Pulmonary artery endothelial cell (primary cell): ENCODE results near the gene COIL. TPM values are rescaled to one million over a fixed set of nuclear protein-coding genes. Genes with fewer than 3 reads are reported as not detected.

Experiments used
- DNase-seq: peaks from one replicate; pipeline ENCODE4 v3.0.0-alpha.2; 2011; ENCODE audit warnings: low read depth, low spot score
- total RNA-seq: library from RNA; depleted of rRNA; stranded (reverse); fragments of >200 nt; gene quantifications from 2 replicates; pipeline ENCODE4 v1.2.3, GENCODE V29; 2014

Gene COIL
- total RNA-seq, 1 donor from 2014 or later: 14.7 TPM

DNA sequence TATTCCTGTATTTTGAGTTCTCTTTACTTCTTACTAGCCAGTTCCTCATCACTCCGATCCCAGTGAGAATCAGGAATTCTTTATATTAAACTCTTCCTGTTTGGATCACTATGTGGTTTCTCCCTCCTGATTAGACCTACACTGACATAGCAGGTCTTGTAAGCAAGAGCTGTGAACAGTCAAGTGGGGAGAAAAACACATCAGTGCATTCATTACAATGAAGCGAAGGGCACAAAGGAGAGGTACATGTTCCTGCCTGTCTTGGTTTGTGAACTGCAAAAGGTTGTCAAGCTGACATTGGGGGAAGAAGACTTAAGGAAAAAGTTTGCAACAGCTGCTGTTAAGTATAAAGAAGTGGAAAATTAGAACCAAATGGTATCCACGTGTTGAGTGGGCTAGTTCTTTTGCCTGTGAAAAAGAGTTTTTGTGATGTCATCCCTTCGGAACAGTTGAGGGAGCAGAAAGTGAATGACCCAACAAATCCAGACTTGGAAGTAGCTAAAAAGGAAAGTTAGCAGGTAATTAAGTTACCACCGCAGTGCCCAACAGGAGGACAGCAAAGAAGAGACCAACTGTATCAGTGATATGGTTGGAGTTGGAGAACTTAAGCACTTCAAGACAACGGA lies 24.0 kb downstream of the COIL start:
- no peak for DNase-seq

DNA sequence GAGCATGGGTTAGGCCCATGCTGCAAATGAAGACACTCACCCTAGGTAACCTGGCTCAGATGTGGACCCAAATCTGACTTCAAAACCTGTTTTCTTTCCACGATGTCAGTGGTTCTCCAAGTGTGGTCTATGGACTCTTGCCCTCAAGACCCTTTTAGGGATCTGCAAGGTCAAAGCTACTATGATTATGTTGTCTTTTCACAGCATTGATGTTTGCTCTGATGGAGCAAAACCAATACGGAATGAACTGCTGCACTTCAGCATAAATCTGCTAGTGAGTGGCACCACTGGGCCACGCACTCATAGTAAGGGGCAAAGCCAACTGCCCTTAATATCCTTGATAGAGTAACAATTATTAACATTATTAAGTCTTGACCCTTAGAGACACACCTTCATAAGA lies 25.4 kb downstream of the COIL start:
- no peak for DNase-seq

DNA sequence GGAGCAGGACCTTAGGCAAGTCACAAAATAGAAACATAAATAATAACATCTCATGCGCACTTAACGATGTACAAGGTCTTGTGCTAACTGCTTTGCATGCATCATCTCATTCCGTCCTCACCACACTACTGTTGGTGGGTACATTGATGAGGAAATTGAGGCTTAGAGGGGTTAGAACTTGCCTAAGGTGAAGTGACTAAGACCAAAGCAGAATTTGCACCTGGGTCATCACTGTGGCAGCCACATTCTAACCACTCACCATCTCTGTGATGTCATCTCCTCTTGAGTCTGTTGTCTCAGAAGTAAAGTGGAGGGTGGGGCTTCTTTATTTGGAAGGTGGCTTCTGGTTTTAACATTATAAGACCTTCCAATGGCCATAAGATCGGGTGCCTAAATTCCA lies 26.6 kb downstream of the COIL start:
- no peak for DNase-seq

DNA sequence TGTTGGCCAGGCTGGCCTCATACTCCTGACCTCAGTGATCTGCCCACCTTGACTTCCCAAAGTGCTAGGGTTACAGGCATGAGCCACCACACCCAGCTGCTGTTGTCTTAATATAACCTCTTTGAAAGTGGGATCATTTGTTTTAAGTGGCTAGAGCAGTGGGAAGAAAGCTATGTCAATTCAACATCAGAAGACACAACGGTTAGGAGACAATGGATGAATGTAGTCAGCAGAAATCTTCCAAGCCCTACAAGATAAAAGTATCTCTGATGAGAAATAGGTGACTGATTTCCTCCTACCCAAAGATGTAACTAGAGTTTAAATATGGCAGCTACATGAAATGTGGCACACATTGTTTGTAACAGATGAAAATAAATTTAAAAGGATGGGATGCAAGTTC lies 27.0 kb downstream of the COIL start:
- DNase-seq: no peak

GRCh38 chr17:56933151-56933745 lies 27.6 kb downstream of the COIL start:
- no peak for DNase-seq

DNA sequence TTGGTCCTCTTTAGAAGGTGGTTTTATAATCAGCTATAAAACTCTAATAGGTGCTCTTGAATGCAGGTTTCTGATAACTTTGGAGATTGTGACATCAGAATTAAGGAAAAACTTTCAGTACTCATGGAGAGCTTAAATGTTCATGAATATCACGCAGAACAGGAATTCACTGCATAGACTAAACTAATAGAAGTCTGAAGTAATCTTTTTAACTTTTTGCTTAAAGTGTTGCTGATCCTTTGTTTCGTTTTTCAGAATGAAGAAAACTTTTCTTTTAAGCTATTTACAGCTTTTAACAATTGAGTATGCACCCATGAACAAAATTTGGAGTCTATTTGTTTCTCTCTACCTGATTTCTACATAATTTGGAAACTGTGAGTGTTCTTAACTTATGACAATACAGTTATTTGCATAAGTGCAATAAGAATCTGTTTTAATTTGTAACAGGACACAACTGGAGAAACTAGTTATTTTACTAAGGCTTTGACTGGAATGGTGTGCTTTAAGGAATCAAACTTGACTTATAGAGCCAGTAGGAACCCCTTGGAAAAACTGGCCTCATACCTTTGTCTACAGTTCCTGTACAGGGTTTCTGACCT lies 30.0 kb downstream of the COIL start:
- DNase-seq: no peak

DNA sequence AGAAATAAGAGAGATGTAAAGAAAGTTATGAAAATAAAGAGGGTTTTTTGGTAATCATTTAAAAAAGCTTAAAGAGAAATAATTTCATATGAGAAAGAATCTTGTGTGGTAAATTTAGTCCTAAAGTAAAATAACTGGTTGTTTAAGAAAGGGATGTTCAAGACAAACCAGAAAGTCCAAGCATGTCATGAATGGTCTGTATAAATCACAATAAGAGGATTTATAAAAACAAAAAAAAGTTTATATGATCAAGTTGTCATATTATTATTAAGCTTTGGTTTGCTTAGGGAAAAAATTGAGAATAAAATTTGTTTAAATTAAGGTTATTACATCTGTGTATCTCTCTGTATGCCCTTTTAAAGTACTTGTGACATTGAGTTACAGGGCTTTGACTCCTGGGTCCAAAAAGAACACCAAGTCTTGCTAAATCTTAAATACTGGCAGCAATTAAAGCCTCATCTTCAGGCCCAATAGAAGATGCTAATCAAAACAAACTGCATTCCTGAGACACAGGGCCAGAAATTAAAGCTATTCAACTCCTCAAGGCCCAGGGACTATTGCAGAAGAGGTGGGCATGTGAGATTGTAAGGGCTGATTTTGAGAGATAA lies 31.4 kb downstream of the COIL start:
- DNase-seq: no peak

GRCh38 chr17:56928586-56928985 lies 32.3 kb downstream of the COIL start:
- no peak for DNase-seq

GRCh38 chr17:56926704-56927103 lies 34.1 kb downstream of the COIL start:
- no peak for DNase-seq

GRCh38 chr17:56926270-56926669 lies 34.6 kb downstream of the COIL start:
- no peak for DNase-seq

DNA sequence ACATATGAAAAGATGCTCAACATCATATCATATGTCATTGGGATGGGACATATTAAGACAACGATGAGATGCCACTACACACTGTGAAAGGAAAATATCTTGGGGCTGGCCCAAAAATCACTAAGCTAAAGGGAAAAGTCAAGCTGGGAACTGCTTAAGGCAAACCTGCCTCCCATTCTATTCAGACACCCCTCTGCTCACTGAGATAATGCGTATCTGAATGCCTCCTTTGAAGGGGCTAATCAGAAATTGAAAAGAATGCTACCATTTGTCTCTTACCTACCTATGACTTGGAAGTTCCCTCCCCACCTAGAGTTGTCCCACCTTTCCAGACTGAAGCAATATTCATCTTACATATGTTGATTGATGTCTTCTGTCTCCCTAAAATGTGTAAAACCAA lies 35.8 kb downstream of the COIL start:
- no peak for DNase-seq

DNA sequence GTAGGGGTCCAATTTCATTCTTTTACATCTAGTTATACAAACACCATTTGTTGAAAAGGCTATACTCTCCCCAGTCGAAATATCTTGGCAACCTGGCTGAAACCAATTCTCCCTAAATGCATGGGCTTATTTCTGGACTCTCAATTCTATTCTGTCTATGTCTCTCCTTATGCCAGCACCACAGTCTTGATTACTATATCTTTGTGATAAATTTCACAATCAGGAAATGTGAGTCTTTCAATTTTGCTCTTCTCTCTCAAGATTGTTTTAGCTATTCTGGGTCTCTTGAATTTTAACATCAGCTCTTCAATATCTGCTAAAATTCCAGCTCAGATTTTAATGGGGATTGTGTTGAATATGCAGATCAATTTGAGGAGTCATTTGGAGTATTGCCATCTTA lies 41.1 kb downstream of the COIL start:
- DNase-seq: no peak

DNA sequence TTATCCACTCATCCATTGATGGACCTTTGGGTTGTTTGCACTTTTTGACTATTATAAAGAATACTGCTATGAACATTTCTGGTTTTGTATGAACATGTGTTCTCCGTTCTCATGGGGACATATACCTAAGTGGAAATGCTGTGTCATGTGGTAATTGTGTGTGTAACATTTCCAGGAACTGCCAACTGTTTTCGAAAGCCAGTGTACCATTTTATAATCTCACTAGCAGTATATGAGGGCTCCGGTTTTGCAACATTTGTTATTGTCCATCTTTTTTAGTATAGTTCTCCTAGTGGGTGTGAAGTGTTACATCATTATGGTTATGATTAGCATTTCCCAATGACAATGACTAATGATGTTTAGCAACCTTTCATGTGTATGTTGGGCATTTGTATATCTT lies 41.9 kb downstream of the COIL start:
- no peak for DNase-seq

- DNase-seq: no peak
Observed at GRCh38 chr17:56917559-56918296, 43.1 kb downstream of the COIL start.

DNA sequence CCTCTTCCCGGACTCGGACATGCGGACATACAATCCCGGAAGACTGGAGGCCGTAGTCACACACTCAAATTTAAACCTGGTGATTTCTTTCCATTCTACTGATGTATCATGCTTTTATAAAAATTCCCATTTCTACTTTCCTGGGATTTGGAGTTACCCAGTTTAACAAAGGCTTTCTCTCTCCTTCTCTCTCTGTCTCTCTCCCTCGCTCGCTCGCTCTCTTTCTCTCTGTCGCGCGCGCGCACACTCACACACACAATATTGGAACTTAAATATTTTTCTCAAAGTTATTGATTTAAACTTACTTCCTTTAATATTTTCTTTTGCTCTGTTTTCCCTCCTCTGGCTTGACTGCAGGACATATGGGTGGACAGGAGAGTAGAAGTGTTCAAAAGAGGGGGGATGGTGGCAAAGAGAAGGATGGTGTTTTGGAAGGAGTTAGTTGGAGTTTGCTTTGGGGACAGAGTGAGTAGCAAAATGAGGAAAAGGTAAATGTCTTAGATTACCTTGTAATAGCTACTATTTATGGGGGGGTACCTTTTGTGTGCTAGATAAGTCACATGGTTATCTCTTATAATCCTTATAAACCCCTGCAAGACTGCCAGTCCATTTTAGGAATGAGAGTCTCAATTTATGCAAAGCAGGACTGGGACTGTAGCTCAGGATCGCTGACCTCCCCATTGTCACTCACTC lies 46.1 kb downstream of the COIL start:
- DNase-seq: no peak

- peak; percentile 61 for DNase-seq
Observed at GRCh38 chr17:56913867-56914580, 46.8 kb downstream of the COIL start, which contains the start of gene TRIM25. Gene TRIM25 (minus strand): TSS chr17:56914049. CDS start chr17:56913988, 61 bp downstream.

DNA sequence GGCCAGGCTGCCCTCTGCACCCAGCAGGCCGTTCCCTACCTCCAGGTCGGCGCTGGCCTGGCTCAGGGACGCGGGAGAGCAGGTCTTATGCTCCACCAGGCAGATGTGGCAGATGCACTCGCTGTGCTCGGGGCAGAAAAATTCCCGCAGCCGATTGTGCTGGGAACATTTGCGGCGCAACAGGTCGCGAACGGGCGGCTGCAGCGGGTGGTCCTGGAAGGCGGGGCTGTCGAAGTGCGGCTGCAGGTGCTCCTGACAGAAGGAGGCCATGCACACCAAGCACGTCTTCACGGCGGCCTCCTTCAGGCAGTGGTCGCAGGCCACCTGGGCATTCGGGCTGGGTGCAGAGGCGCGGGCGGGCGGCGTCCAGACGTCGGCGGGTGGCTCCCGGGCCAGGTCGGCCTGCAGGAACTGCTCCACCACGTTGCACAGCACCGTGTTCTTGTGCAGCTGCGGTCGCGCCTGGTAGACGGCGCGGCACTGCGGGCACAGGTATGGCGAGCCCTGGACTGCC lies 47.4 kb downstream of the COIL start:
- no peak for DNase-seq

GRCh38 chr17:56913000-56913311 lies 47.9 kb downstream of the COIL start:
- no peak for DNase-seq

GRCh38 chr17:56912105-56912999 lies 48.5 kb downstream of the COIL start:
- no peak for DNase-seq
